ENCODE results near the gene GSE1.

GSE1 gene

DNA sequence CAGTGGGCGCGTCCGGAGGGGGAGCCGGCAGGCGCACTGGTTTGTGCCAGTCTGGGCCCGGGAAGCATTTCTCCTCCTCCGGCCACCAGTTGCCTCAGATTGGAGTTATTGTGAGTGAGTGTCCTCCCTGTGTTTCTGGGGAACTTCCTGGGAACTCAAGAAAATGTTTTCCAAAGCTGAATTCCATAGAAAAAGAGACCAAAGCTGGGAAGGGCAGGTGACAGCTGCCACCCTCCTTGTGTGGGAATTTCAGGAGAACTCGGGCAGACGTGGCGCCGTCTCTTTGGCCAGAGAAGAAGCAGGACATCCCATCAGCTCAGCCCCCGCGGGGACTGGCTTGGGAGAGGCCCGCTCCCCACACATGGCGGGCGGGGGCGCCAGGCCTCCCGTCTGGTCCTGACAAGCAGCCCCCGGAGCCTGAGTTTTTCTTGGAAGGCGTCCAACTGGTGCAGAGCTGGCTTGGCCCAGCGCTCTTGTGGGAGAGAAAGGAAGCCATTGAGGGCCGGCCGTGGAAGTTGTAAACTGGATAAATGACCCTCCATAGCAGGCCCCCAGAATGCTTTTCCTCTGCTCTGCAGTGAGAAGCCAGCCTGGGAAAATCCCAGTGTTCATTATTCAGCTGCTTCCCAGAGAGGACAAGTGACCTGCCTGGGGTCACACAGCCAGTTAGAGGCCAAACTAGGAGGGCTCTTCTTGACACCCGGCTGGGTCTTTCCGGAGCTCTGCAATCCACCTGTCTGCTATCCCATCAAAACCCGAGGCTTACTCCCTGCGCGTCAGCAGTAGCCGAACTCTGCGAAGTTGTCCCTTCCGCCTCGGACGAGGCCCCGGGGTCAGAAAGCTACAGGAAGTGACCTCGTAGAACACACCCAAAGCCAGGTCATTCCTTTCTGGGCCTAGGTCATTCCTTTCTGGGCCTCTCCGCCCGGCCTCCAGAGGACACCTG lies 39.2 kb upstream of the GSE1 start:
- DNase-seq (ENCODE audit: low read depth in 2 of 2, low spot score in 1 of 2) = no peak

DNA sequence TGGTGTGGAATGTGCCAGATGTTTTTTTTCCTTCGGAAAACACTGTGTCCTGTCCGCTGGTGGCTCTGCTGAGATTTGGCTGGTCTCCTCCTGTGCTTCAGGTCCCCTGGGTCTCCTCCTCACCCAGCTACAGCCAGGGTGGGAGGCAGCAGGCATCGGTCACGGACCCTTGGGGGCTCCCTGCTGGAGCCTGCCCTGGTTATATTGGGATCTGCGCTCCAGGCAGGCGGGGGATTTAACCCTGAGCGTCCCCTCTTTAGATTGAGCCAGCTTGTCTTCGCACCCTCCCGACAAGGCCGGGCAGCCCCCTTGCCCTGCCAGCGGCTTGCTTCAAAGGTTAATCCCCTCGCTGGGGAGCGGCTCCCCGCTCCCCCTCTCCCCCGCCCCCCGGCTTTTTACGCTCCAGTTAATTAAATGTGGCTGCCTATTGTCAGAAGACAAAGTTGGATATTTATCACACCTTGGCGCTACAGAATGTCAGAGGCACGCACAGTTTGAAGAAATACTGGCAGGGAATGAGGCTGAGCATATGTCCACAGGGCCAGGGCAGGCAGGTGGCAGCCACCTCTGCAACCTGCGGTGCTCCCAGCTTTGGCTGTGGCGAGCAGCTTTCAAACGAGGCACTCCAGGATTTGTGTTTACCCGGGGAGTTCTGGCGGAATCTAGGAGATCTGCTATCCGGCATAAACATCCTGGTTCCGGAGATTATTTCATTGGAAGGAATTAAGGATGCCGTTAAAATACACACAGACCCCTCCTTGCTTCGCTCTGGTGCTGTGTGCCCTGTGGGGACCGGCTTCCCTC lies 38.2 kb upstream of the GSE1 start:
- no peak for DNase-seq (ENCODE audit: low read depth in 2 of 2, low spot score in 1 of 2)

DNA sequence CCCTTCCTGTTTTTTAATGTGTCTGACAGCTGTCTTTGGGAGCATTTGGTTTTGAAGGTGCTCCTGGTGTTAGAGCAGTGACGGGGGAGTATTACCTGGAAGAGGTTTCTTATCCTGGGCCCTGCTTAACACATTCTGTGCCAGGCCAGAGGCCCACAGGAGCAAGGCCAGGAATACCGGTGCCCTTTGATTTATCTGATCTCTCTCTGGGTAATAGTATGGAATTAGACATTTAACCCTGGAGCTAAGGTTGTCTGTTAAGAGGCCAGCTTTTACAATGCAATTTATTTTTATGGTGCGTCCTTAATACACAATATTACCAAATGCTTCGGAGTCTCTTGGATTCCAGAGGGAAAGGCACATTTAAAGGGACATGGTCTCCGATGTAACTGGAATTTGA lies 37.2 kb upstream of the GSE1 start:
- no peak for DNase-seq (ENCODE audit: low read depth in 2 of 2, low spot score in 1 of 2)

DNA sequence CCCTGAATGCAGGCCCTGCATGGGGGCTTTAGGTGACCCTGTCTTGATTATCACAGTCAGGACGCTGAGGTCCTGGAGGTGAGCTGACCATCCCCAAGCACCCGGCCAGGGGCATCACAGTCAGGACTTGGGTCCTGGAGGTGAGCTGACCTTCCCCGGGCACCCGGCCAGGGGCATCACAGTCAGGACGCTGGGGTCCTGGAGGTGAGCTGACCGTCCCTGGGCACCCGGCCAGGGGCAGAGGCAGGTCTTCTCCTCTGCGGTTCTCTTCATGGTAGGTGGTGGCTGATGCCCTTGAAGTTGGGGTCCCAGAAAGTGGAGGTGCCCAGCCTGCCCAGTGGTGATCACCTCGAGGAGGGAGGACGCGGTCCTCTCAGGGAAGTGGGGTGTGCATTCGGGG lies 36.2 kb upstream of the GSE1 start:
- DNase-seq (ENCODE audit: low read depth in 2 of 2, low spot score in 1 of 2) = no peak

DNA sequence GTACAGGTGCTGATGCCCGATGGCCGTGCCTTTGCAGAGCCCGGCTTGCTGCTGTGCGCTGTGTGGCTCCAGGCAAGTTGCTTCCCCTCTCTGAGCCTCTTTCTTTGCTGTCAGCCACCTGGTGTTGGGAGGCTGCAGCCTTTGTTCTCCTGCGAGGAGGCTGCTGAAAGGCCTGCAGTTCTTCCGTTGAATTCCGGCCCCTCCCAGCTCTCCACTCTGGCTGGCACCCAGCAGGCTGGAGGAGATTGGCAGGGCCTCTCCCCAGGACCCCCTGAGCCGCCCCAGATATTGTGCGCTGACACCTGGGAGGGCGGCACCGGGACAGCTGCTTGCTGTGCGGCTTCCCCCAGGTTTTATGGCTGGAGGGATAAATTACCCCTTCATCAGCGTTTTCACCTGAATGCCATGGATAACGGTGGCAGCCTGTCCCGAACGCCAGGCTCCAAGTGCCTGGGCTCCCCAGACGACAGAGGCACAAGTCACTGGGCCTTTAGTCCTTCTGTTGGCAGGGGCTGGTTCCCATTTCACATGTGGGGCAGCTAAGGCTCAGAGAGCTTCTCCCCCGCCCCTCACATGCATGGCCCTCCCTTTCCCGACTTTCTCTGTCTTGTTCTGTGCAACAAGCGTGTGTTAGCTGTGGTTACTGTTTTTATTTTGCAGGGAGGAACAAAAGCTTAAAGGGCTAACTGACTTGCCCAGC lies 35.1 kb upstream of the GSE1 start:
- DNase-seq (ENCODE audit: low read depth in 2 of 2, low spot score in 1 of 2) = no peak

DNA sequence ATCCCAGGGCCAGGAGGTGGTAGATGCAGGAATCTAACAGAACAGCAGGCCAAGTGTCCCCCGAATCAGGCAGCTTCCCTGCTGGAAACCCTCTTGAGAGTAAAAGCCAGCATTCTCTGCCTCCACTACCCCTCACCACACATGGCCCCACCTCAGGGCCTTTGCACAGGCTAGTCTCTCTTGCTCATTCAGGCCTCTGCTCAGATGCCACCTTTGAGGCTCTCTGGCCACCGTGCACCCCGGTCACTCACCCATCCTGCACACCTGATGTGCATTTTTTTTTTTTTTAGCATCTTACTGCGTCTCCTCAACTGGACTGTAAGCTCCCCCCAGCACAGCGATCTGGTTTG lies 34.5 kb upstream of the GSE1 start:
- no peak for DNase-seq (ENCODE audit: low read depth in 2 of 2, low spot score in 1 of 2)

DNA sequence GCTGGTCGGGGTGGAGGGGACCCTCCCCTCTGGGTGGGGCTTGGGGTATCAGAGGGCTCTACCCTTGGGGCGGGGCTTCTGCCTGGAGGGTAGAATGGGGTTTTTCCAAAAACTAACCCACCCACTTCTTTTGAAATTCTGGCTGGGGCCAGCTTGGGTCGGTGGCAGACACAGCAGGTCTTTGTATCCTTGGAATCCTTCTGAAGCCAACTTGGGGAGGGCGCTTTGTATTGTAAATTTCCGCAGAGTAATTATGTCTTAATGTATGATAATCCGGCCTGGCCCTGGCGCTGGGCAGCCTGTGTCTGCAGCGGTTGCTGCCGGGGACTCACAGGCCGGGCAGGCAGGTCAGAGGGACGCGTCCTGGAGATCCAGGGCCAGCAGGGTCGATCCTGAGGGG lies 33.9 kb upstream of the GSE1 start:
- DNase-seq (ENCODE audit: low read depth in 2 of 2, low spot score in 1 of 2) = no peak

DNA sequence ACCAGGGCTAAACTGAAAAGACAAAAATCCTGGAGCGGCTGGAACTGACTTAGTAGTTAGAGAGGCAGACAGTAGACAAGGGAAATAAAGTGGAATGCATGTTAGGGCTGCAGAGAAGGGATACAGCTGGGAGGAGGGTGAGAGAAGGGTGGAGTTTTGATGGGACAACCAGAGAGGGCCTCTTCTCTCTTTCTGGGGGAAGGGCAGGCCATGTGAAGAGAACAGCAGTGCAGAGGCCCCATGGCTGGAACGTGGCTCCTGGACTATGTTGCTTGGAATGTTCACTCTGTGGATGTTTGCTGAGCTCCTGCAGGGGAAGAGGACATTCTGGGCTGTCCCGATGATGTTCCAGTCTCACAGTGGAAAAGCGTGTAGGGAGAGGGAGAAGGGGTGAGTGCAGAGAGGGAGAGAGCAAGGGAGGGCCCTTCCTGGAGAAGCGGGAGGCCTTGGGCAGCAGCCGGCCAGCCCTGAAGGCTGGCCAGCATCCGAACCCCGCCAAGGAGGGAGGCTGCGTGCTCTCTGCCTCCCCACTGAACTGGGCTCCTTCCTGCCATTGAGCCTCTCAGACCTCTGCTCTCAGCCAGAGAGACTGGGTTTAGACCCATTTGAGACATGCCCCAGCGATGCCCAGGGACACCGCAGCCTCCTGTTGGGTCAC lies 33.1 kb upstream of the GSE1 start:
- DNase-seq (ENCODE audit: low read depth in 2 of 2, low spot score in 1 of 2) = no peak

DNA sequence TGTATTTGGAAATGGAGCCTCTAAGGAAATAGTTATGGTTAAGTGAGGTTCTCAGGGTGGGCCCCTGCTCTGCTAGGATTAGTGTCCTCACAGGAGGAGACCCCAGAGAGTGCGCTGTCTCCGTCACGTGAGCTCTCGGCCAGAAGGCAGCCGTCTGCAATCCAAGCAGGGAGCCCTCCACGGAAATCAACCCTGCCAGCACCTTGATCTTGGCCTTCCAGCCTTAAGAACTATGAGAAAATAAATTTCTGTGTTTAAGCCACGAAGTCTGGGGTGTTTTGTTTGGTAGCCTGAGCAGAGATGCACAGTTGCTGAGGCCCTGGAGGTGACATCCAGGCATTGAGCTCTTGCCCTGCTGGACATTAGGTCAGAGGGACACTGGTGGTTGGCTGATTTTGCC lies 32.4 kb upstream of the GSE1 start:
- no peak for DNase-seq (ENCODE audit: low read depth in 2 of 2, low spot score in 1 of 2)

DNA sequence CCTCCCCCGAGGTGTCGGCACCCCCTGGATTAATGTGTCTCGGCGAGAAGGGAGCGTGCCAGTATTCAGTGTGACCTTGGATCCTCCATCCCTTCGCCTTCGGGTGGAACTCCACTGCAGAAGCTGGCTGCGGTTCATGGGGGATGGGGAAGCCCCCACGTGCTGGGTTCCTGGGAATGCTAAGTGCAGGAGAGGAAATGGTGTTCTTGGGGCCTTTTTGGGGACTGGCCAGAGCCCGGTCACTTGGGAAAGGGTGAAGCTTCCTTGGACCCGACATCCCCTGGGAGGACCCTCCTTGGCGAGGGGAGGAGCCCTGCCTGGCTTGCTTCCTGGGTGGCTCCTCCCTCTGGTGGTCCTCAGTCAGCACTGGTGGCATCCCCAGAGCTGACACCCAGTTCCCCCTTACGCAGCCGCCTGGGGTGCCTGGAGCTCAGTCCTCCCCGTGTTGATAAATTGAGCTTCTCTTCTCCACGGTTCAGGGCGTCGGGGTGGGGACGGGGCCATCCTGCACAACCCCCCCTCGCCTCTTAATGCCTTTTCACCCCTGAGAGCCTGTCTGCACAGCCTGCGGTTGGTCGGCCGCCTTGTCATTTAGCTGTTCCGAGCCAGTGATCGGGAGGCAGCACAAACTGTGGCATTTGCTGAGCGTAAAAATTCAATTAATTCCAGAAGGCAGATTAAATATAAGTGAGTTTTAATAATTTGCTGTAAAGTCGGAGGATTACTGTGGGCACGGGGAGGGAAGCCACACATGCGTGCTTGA lies 30.7 kb upstream of the GSE1 start:
- no peak for DNase-seq (ENCODE audit: low read depth in 2 of 2, low spot score in 1 of 2)

DNA sequence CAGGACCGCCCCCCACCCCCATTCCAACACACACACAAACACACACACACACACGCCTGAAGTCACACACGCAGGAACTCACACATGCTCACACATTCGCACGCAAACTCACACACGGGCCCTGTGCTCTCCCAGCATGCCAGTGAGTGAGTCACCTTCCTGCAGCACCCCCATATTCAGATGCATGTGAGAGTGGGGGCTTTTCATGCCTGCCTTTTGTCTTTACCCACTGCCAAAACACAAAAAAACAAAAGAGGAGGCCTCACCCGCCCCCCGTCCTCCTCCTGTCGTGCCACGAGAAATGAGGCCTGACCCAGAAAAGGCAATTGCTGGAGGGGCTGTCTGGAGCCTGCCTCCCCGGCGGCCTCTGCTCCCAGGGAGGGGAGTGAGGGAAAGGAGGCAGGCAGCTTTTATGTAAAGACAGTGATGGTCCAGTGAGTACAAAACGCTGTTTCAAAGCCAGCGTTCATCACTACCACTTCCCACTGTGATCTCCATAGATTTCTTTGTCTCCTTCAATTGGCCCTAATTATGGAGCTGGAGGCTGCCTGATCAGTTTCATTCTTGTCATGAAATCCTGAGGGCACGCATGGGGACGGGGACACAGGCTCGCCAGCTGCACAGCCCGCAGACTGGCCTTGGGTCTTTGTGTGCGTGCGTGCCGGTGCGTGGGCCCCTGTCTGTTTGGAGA lies 29.5 kb upstream of the GSE1 start:
- no peak for DNase-seq (ENCODE audit: low read depth in 2 of 2, low spot score in 1 of 2)

DNA sequence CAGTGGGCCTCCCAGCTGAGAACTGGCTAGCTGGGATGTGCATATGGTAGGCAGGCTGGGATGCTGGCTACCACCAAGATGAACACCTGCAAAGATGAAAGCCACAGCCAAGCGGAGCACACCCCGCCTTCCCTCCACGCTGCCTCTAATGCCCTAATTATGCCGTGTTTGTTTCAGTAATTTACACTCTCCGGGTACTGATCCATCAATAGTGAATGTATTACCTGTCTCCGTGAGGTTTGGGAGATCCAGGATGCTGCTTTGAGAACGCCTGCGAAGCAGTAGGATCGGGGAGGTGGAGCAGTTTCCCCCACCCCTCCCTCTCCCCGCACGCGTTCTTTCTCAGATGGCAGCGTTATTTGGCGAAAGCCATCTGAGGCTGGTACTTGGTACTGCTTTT lies 28.9 kb upstream of the GSE1 start:
- no peak for DNase-seq (ENCODE audit: low read depth in 2 of 2, low spot score in 1 of 2)

DNA sequence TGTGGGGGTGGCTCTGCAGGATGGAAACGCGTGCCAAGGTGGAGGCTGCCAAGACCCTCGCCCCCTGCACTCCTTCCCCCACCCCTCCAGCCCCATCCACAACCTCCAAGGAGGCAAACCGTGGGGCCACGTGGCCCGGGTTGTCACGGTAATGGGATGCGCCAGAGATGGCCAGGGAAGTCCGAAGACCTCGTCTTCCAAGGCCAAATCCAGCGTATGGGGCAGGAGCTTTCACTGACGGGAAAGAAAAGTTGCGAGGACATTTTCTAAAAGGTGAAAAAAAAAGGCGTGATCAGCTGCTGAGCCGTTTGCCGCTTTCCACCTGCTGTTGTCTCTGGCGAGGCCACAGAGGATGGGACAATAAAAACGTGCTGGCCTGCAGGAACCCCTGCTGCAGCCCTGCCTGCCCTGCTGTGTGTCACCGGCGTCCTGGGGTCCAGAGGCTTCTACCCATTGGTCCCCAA lies 28.3 kb upstream of the GSE1 start:
- DNase-seq (ENCODE audit: low read depth in 2 of 2, low spot score in 1 of 2) = no peak

DNA sequence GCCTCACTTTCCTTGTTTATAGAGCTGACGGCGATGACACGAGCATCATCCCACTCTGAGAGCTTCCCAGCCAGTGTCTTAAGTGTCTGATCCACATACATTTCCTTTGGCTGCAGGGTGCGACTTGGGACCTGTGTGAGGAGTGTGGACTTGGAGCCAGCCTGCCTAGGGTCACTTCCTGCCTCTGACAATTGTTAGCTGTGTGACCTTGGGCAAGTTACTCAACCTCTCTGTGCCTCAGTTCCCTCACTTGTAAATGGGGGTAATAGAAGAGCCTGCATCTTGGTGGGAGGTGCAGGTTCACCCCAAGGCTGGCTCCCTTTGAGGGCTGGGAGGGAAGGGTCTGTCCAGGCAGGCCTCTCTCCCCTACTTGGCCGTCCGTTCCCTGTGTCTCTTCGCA lies 27.4 kb upstream of the GSE1 start:
- no peak for DNase-seq (ENCODE audit: low read depth in 2 of 2, low spot score in 1 of 2)

DNA sequence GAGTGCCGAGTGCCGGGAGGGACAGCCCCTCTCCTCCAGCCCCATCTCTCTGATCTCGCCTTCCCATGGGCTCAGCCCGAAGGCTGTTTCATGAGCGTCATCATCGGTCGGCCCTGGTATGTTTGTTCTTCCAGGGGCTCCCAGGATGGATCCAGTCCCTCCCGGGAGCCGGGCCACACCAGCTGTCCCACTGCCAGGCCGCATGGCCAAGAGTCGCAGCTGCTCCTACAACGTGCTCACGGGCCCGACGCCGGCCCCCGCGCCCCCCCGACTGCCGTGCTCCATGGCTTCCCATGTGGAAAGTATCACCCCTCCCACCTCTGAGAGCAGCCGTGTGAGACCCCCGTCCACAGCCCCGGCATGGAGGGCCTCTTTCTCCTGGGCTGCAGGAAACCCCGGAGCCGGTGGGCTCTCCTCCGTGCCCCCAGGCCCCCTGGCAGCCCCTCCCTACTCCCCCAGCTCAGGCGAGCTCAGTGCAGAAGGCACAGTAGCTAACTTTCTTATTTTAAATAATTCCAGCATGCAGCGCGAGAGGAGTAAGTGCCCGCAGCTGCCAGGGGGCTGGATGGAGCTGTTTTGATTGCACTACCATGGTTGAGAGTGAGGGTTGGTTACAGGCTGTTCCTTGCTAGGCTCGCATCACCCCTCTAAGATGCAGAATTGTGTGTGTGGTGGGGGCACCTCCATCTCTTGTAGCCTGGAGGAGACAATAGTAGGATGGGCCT lies 26.6 kb upstream of the GSE1 start:
- DNase-seq (ENCODE audit: low read depth in 2 of 2, low spot score in 1 of 2) = no peak

DNA sequence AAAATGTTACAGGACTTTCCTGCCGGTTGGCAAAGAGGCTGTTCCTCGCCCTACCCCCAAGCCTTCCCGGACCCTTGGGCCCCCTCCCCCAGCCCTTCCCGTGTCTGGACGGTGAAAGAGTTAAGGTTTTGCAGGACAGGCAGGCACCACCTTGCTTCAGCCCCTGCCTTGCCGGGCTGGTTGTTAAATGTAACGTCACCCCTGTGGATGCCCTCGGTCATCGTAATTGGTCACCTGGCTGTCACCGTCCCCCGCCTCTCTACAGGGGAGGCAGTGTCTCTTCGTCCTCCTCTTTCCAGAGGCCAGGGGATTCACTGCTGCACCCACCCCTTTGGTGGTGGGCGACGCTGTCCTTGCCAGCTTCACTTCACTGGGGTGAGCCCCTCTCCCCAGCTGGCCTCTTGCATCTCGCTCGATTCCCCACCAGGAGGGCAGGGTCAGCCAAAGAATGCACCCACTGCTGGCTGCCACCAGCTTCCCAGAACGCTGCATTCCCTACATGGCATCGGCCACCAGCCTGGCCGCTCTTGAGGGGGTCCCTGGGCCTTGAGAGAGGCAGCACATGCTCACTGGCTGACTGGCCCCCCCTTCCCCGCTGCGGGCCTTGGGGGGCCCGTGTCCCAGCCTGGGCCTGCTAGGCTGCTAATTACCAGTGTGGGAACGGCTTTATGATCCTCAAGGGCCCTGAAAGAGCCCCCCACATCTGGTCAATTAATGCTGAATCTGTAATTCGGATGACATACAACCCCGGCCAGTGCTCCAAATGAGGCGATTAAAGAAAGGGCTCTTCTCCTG lies 25.2 kb upstream of the GSE1 start:
- DNase-seq (ENCODE audit: low read depth in 2 of 2, low spot score in 1 of 2) = no peak

DNA sequence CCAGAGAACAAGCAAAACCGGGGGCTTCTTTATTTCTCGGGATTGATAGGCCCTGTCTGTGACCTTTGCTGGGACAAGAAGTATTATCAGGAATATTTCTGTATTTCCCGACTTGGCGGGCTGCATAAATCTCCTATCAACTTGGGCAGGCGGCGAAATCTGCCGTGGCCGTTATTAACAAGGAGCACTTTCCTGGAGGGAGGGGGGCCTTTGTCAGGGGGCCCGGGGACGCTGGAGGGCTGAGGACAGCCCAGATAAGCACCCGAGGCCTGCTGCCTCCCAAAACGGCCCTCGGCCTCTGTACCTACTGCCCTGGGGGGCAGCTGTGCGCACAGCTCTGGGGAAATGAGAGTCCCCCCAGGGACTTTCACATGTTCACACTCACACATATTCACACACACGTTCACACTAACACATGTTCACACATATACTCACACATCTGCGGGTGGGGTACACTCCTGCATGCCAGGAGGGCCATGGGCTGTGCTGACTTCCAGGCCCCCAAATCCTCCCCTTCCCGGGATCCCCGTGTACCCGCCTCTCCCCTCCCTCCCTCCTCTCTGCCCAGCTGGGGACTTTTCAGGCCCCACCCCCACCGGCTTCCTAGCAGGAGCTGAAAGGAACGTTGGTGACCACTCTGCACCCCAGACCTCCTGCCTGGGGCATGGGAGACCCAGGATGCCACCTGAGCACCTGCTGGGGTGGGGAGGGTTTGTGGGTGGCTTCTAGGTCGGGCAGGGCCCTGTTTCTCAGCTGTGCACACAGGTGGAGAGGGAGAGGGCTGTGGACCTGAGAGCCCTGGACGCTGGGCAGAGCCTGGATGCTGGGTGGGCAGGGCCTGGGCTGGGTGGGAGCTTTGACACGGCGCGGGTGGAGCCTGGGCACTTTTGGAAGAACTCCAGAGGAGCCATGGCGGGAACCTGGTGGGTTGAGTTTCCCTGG lies 24.3 kb upstream of the GSE1 start:
- no peak for DNase-seq (ENCODE audit: low read depth in 2 of 2, low spot score in 1 of 2)
